Gastrocnemius medialis (tissue), 4 donors: ENCODE measurements around the gene S100A7A.

ENCODE experiments used
- CTCF ChIP-seq, 5 experiments: fragments of 450-650 bp in 3 of 5; fragments of 200-600 bp in 2 of 5; sonication (generic) in 2 of 5; IDR thresholded peaks in 4 of 5; conservative IDR thresholded peaks in 1 of 5; 1 replicate in 4 of 5; 2 replicates in 1 of 5; pipeline ENCODE4 v1.5.1; 2016 to 2019; ENCODE audit warnings: antibody characterized with exemption in 5 of 5, mild to moderate bottlenecking in 3 of 5, moderate library complexity in 3 of 5
- POLR2A ChIP-seq, 2 donors: fragments of 450-650 bp; IDR thresholded peaks; one replicate each; pipeline ENCODE4 v1.6.1; 2017; ENCODE audit warnings: antibody characterized with exemption in 2 of 2, mild to moderate bottlenecking in 2 of 2, moderate library complexity in 2 of 2

GRCh38 chr1:153459655-153460054 is 43.3 kb downstream of the S100A7A start:
- TF ChIP-seq CTCF (IDR thresholded peaks at IDR 0.05 in 4 of 5, conservative IDR thresholded peaks at IDR 0.05 in 1 of 5) (no peak), POLR2A (IDR thresholded peaks at IDR 0.05) (no peak)
